ENCODE data around the gene SORT1. TPM values are rescaled to one million over a fixed set of nuclear protein-coding genes. Genes with fewer than 3 reads are reported as not detected.
"Not testable (repeated sequence)": the region's sequence is repeated elsewhere in the genome, so short reads cannot be mapped to it uniquely, and the experiment has no call there.

Gene SORT1
- polyA plus RNA-seq (ENCODE audit: insufficient read length), result 30.7 TPM

DNA sequence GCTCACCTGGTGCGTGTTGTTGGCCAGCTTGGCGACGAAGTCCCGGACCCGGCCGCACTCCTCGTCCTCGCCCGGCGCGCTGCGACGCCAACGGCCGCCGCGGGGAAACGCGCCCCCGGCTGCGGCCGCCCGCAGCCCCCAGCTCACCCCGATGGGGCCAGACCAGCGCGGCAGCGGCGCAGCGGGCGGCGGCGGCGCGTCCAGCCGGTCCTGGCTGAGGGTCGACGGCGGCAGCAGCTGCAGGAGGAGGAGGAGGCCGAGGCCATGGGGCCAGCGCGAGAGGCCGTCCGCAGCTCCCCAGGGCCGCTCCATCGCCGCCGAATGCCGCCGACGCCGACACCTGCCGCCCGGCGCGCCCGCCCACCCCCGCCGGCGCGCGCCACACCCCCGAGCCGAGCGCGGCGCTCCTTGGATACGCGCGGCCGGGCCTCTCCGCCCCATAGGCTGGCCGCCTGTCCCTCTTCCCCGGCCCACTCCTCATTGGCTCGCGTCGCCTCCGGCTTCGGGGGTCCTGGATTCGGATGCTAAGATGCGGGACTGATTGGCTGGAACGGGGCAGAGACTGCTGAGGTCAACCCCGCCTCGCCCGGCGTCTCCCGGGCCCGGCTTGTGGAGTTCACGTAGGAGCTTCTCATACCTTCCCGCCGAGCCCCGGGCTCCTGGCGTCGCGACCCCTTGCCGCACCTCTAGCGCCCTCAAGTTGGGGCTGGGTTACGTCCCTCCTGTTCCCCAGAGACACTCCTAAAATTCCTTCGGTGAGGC, at the start of gene SORT1:
Gene SORT1, minus strand, starts transcription at position 338 of the 762 bp plus-strand sequence. Its CDS starts 26 bp downstream, at position 312.
- DNase-seq (ENCODE audit: low read depth), result peak; percentile 53

DNA sequence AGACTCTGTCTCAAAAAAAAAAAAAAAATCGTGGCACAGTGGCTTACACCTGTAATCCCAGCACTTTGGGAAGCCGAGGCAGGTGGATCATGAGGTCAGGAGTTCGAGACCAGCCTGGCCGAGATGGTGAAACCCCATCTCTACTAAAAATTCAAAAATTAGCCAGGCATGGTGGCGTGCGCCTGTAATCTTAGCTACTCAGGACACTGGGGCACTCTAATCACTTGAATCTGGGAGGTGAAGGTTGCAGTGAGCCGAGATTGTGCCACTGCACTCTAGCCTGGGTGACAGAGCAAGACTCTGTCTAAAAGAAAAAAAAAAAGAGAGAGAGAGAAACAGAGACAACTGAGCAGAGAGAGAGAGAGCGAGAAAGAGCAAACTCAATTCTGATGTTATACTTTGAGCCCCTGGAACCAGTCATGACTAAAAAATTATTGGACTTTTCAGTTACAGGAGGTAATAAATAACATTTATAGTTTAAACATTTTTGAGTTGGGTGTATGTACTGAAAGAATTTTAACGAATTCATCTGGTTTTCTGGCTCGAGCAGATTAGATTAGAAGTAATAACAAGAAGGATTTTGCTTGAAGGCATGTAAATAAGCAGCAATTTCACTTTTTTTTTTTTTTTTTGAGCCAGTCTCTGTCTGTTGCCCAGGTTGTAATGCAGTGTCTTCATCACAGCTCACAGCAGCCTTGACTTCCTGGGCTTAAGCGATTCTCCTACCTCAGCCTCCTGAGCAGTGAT, 48.4 kb upstream of the SORT1 start:
- DNase-seq (ENCODE audit: low read depth), result not testable (repeated sequence)

DNA sequence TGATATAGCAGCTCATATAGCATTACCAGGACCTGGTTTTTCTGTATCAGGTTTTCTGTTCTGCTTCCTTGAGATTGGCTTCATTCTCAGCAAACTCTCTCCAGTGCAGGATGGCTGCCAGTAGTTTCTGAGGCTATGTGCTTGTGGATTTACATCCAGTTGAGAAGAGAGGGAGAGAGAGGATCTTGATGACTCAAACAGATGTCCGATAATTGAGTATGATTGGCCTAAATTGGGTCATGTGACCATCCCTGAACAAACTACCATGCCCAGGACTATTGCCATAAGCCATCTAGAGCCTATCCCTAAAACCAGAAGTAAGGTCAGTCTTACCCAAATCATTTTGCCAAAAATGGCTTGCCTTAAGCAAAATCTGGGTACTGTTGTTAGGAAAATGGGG, 46.6 kb upstream of the SORT1 start:
- no peak for DNase-seq (ENCODE audit: low read depth)

DNA sequence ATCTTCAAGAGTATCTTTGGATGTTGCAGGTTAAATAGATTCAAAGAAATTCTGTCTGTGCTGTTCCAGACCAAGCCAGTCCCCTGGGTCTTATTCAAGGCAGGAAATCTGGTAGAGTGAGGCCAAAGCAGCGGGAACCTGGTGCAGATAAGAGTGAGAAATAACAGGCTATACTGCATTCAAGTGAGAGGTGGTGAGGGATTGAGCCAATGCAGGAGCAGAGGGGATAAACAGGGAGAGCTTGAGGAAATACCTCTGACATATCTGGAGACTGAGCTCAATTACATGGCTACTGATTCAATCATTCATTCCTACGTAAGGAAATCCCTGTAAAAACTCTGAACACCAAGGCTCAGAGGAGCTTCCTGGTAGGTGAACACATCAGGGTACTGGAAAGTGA, 45.8 kb upstream of the SORT1 start:
- no peak for DNase-seq (ENCODE audit: low read depth)

DNA sequence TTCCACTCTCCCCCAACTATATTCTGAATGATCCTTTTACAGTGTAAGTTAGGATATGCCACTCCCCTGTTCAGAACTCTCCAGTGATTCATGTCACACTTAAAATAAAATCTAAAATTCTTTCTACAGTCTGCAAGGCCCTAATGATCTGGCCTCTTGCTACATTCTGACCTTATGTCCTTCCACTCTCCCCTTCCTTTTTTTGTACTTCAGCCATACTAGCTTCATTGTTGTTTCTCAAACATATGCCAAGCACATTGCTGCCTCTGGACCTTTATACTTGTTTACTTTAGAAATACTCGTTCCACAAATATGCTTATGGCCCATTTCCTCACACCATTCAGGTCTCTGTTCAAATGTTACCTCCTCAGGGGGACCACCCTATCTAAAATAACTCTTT, 43.4 kb upstream of the SORT1 start:
- DNase-seq (ENCODE audit: low read depth), result no peak

DNA sequence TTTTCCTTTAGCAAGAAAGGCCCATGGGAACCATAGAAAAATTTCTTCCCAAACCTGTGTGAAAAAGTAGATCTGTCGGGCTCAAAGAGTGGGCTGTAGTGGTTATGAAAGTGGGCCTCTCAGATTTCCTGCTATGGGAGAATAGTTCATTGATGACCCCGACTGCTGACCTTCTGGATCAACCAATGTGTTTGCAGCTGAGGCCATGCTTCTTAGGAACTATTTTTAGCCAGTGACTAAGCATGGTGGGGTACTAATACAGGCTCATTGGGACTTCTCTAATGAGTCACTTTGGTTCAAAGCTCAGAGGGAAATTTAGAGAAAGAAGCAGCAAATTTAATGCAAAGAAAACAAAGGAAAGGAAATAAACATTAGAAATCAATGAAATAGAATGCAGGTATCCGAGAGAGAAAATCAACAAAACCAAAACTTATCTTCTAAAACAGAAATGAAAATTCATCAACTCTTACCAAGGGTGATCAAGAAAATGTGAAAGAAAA, 41.1 kb upstream of the SORT1 start:
- no peak for DNase-seq (ENCODE audit: low read depth)

DNA sequence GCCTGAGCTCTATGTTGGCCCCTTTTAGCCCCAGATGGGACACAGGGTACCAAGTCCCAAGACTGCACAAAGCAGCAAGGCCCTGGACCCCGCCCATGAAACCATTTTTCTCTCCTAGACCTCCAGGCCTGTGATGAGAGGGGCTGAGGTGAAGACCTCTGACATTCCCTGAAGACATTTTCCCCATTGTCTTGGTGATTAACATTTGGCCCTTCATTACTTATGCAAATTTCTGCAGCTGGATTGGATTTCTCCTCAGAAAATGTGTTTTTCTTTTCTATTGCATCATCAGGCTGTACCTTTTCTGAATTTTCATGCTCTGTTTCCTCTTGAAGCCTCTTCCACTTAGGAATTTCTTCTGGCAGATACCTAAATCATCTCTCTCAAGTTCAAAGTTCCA, 36.8 kb upstream of the SORT1 start:
- DNase-seq (ENCODE audit: low read depth), result no peak

DNA sequence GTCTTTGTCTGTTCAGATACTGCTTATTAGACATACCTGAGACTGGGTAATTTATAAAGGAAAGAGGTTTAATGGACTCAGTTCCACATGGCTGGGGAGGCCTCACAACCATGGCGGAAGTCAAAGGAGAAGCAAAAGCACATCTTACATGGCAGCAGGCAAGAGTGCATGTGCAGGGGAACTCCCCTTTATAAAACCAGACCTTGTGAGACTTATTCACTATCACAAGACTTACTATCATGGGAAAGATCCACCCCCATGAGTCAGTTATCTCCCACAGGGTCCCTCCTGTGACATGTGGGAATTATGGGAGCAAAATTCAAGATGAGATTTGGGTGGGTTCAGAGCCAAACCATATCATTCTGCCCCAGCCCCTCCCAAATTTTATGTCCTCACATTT, 35.6 kb upstream of the SORT1 start:
- no peak for DNase-seq (ENCODE audit: low read depth)

DNA sequence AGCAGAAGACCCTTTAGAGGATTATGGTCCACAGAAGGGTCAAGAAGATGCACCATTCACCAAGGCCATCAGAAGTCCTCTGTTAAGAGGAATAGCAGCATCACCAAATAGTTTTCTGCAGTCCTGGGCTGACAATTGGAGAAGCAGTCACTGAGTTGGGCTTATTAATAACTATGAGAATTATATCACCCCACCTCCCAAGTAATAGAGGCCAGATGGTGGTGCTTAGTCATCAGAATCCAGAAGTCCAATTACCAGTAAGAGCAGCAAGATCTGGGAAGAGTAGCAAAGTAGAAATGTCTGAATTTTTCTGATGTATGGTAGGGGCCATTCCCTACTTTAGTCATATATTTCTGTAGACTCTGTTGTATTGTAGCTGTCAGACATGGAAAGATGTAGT, 34.6 kb upstream of the SORT1 start:
- DNase-seq (ENCODE audit: low read depth), result no peak

DNA sequence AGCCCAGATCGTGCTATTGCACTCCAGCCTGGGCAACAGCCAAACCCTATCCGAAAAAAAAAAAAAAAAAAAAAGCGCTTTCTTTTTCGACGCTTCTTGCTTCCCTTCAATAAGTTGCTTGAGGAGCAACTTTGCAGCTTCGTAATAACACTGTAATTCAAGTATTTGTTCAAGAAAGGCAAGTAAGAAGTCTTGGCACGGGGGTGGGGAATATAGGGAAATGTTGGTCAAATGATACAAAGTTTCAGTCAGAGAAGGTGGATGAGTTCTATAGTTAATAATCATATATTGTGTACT, 29.4 kb upstream of the SORT1 start:
- no peak for DNase-seq (ENCODE audit: low read depth)

DNA sequence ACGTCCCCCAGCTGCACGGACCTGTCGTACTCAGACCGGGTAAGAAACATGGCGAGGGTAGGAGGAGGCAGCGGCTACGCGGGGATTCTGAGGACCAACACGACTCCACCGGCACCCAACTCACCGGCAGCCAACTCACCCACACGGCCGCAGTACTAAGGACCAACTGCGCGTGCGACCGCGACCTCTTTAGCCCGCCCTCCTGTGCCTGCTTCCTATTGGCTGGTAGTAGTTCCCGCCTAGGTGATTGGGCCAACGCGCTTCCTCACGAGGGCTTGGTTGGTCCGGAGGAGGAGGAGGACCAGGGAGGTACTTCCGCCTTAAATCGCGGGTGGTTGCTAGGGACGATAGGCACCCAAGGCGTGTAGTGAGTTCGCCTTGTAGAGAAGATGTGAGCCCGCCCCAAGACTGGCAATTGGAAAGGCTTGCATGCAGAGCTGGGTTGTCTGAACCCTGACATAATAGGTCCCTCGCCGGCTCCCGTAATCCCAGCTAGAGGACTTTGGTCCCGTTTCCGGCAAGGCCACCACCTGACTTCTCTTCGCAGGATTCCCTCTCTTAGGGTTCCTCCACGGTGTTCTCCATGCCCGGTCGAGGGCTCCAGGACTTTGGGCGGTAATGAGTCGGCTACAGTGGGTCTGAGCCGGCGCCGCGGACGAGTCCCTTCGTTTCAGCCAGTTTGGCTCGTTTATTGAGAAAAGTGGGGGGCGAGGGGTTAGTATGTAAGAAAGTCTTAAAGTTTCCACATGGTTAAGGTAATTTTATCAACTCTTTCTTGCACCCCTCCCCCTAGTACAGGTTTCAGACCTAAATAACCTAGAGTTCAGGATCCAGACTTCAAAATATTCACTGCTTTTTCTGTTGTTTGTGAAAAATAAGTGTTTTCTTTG, 28.8 kb upstream of the SORT1 start, which contains the start of gene PSMA5:
Gene PSMA5, minus strand, starts transcription at position 168 of the 890 bp plus-strand sequence. Its CDS starts 118 bp downstream, at position 50.
- peak; percentile 95 for DNase-seq (ENCODE audit: low read depth)

DNA sequence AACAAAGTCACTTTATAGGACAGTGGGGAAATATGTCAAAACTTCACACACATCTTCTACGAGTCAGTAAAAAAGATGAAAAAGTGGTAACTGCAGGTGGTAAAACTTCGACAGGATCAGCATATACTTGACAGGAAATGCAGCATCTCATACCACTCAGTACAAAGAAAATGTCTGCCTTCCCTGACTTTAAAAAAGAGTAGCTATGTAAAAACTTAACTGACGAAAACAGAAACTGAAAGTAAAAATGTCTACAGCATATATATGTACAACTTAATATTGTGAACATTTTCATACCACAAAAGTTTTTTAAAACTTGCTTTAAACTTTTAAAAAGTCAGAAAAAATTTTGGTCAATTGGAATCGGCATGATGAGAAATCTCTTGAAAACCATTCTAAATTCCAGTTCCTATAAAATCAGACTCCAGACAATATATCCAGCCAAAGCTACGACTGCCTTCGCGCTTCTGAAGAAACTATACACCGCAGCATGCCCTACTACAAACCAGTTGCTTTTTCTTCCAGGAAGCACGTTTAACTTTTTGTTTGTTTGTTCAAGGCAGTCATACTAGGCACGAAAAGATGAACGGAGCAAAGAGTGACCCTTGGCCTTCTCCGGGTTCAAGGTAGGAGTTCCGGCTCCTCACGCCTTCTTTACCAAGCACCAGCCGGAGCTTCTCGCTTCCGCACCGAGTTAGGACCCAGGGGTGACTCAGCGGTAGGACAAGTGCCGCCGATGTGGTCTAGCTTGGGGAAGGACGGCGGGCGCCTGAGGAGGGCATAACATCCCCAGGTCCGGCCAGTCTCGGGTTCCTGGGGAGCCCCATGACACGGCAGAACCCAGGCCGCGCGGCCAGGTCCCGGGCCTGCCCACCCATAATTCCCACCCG, 27.9 kb upstream of the SORT1 start:
- DNase-seq (ENCODE audit: low read depth), result no peak

DNA sequence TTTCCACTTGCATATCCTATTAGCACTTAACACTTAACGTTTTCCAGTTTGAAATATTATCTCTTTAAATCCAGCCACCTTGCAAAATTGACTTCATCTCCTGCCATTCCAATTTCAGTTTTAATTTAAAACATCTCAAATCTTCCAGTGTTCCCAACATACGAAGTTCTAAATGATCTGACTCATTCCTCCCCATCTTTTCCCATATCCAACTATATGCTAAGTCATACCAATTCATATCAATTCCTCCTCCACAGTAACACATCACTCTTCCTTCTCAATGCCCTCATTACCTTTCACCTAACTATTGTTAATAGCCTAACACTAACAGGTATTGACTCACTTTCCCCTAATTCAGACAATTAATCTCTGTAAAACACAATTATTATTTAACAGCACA, 25.8 kb upstream of the SORT1 start:
- no peak for DNase-seq (ENCODE audit: low read depth)

DNA sequence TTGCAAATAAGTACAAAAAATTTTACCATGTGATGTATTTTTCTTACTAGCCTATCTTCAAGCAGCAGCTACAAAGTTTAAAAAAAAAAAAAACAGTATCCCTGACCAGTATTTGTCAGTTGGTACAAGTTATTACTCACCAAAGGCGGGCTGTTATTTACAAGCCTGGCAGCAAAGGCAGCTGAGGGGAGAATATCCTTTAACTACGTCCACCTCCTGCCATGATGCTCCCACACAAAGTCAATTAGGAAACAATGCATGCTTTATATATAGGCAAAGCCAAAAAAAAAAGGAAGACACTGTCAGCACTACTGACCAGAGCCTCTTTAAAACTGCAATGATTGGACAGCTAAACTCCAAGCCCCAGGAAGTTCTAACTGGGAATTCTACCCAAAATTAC, 14.8 kb upstream of the SORT1 start:
- no peak for DNase-seq (ENCODE audit: low read depth)

DNA sequence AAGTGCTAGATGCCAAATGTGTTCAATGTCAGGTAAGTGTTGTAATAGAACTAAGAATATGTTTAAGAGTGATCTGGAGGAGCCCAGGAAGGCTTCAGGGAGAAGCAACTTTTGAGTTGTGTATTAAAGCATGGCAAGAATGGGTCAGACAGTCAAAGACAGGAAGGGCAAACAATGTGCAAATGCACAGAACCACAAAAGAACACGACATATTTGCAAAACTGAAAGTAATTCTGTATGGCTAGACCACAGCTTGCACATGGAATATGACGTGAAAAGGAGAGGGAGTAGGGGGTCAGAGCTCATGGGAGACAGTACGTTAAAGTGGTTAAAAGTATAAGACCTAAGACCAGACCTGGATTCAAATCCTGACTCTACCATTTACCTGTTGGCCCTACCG, 7.1 kb upstream of the SORT1 start:
- no peak for DNase-seq (ENCODE audit: low read depth)

DNA sequence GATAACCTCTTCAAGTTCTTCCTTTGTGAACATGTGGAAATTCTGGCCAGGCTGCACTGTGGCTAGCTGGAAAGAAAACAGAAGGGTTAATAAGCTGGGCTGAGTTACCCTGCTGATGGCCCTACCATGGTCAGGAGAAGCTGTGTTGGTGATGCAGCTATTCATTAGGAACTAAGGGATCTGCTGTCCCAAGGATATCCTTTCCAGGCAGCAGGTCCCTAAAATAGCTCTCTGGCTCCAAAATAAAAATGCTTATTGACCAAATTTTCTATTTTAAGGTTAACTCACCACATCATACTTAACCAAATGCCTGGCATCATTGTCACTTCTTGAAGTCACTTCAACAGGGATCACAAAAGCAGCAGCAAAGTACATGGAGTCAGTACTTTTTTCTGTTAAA, 4.3 kb upstream of the SORT1 start:
- no peak for DNase-seq (ENCODE audit: low read depth)

DNA sequence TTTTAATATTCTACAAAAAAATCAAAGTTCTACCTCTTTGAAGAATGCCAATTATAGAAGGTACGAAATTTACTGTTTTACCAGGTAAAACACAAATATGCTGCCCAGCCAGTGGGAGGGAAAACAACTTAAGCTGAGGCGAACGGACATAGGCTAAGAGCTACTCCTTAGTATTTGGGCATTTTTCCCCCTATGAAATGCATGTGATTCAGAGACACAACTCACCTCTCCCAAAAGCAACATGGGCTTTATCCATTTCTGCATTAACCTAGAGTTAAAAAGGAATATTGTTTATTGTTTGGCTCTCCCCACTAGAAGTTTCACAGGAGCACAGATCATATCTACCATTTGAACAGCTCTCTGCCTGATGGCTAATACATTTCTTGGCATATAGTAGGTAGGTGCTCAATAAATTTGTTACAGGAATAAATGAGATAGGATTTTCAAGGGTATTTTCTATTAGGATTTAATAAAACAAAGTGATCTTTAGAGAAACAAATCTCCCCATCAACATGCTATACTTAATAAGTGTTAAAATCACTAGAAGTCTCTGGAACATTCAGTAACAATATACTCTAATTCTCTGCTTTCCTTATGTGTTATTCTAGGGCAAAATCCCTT, 2.4 kb upstream of the SORT1 start:
- no peak for DNase-seq (ENCODE audit: low read depth)

DNA sequence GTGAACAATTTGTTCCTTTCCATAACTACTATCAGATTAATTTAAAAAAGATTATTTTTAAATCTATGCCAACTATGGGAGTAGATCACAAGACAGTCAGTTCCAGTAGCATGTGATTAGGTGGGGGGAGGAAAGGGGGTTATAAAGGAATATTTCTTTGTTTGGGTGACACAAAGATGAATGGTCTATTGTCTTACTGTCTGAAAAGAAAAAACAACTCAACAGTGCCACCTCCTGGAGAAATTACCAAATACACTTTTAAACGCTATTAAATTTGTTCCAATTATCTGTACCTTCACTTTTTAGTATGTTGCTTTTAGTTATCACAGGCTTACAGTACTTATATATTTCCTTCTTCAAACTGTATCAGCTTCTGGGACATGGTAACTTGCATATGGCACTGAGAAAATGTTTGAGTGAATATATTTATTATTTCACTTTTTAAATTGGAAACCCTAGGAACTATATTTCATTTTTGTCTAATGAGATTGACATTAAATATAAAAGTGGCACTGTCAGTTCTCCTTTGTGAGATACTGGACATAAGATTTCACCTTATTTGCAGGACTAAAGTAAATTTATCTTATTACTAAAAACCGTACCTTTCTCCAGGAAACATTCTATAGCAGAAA, 1.7 kb upstream of the SORT1 start:
- no peak for DNase-seq (ENCODE audit: low read depth)

DNA sequence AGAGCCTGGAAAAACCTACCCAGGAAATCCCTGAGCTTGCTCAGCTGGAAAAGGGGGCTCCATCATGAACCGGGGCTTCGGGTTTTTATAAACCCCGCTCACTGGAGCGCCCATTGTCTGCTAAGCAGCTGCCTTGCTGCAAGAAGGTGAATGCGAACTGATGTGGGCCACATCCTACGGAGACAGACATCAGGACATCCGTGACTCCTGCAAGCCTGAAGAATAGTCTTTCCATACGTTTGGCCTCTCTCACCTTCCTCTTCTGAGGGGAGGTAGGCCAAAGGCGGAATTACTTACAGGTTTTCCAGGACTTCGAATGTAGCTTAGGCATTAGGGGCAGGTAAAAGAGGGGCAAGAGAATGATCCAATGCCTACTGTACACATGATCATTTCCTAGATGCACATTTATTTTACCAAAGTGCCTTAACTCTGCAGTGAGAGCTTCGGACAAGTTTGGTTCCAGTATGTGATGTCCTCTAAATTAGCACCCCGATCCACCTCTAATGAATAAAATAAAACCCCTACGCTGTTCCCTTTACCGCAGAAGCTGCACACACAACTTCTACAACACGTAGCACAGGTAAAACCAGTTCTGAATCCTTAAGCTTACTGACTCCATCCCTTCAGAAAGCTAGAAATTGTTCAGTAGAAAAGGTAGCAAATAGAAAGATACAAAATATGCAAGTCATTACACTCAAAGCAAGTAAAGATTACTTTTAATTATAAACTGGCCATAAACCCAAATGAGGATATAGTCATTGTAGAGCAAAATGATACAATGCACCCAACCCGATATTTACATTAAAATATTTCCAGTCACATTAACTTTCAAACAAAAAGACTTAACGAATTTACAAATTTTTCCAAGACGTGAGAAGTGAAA, 866 bp upstream of the SORT1 start:
- DNase-seq (ENCODE audit: low read depth), result no peak
